GM19372 (cell line): Measurements from ENCODE around the gene PARD3B.
"Not testable (repeated sequence)": the region's sequence is repeated elsewhere in the genome, so short reads cannot be mapped to it uniquely, and the experiment has no call there.

Experiments
- ATAC-seq: cut with Tn5 transposase; IDR thresholded peaks from one replicate; pipeline ENCODE4 v1.9.1; 2021; ENCODE audit warnings: mild to moderate bottlenecking, low read depth, moderate library complexity; ENCODE audit not compliant: unreplicated experiment

PARD3B gene

DNA sequence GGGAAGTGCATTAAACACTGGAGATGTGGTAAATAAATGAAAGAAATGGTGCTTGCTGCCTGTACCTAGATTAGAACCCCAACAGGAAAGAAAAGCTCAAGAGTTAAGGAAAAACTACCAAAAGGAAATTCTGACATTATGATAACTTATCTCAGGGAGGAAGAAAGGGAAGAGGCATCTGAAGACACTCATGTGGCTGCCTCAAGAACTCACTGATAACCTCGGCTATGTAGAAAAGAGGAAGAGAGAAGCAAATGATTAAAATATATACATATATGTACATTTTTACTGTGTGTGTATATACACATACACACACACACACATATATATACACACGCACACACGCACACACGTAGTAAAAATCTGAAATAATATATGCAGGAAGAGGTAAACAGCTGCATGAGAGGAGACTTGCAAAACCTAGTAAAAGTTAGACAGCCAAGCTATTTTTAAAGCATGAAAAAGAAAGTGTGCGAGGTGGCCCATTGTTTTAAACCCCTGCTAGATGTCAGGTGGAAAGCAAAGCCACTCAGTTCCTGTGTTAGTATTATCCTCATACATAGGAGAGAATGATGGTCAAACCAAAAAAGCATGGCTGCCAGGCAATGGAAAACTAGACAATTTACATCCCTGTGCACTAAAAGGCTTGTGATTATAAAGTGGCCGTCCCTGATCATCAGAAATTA is 654.0 kb downstream of the PARD3B start:
- ATAC-seq = no peak

DNA sequence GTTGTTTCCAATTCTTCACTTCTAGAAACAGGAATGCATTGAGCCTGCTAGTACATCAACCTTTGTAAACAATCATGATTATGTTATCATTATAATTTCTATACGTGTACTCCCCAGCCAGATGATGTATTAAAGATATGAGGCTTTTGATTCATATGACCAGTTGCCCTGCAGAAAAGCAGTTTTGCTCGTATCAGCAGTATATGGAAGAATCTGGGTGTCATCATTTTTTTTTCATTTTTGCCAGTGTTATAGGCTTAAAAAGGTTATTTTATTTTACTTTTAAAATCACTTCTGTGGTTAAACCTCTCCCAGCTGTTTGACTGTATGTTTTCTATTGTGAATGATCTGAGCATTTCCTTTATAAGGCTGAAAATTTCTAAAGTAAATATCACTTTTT is 665.2 kb downstream of the PARD3B start:
- ATAC-seq = no peak

DNA sequence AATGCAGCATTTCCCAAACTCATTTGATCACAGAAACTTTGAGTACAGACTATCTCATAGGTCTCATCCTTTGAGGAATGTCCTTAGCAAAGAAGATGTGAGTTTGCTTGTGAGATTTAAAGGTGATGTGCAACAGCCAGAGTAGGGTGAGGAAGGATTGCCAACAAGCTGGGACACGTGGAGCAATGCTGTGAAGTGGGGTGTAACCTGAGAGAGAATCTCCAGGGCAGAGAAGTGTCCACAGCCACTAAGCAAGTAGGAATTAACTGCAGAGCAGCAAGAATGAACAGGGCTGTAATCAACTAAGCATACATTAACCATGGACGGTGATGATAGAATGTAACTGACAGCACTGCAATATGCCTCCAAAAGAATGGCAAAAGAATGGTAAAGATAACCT is 667.1 kb downstream of the PARD3B start:
- ATAC-seq = no peak

DNA sequence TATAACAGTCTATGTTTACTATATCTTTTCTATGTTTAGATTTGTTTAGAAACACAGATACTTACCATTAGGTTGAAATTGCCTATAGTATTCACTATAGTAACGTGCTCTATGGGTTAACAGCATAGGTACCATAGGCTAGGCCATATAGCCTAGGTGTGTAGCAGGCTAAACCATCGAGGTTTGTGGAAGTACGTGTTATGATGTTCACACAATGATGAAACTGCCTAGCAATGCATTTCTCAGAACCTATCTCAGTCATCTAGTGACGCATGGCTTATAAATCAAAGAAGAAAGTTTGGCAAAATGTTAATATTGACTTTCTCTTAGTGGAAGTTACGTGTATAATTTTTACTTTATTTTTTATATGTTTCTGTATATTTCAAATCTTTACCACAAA is 670.8 kb downstream of the PARD3B start:
- no peak for ATAC-seq

DNA sequence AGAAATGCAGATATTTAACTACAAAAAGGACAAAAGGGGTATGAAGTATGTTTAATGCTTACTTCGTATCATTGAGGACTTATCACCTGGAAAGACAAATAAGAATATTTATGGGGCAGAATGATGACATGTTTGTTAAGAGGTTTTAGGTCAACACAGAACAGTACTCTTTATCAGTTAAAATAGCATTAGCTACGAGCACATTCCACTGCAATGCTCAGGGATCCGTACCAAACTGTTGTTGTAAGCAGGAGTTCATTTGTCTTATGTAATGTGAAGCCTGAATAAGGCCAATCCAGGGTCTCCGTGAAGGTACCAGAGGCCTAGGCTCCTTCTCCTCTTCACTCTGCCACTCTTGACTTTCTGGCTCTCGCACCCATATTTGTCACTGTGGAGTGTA is 671.3 kb downstream of the PARD3B start:
- no peak for ATAC-seq

DNA sequence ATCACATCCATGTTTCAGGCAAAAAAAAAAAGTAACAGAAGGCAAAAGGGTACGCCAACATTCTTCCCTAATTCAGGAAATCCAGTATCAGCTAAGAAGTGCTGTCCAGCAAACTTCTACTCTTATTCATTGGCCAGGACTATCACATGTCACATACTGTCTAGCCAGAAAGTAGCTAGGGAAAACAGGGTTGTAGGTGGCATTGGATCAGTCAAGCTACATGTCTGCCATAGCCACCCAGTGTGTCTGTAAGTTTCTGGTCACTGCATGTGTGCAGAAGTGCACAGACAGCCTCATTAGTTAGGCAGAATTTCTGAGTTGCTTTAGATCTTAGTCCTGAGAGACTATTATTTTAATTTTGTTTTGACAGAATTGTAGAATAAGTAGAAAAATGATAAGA is 671.7 kb downstream of the PARD3B start:
- no peak for ATAC-seq

DNA sequence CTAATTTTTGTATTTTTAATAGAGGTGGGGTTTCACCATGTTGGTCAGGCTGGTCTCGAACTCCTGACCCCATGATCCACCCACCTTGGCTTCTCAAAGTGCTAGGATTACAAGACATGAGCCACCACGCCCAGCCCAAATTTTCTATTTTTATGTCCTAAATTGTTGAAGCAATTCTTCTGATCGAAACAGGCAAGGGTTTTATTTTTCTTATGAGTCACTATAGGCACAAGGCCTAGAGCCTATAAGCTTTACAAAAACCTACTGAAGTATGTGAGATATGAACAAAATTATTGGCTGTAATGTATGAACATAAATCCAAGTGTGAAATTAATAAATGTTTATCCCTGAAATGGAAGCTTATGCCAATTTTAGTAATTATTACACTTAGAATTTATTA is 672.8 kb downstream of the PARD3B start:
- no peak for ATAC-seq

DNA sequence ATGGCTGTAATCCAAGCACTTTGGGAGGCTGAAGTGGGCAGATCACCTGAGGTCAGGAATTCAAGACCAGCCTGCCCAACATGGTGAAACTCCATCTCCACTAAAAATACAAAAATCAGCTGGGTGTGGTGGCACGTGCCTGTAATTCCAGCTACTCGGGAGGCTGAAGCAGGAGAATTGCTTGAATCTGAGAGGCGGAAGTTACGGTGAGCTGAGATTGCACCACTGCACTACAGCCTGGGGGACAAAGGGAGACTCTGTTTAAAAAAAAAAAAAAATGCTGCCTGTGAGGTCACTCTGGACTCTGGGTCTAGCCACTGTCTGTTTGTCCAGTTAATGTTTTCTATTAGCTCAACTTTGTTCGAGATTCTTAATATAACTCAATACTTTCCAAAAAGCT is 673.5 kb downstream of the PARD3B start:
- ATAC-seq = not testable (repeated sequence)

DNA sequence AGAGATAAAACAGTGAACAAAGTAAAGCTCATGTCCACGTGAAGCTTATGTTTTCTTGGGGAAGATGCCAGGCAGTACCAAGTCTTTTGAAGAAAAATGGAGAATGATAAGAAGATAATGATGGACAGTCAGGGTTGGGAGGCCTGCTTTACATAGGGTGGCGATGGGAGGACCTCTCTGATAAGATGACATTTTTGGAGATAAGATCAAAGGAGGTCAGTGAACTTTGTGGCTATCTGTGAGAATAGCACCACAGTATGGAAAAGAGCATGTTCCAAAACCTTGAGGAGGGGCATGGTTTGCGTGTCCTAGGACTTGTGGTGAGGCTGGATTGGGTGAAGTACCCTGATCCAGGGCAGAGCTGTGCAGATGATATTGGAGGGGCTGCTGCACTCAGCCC is 675.3 kb downstream of the PARD3B start:
- no peak for ATAC-seq

DNA sequence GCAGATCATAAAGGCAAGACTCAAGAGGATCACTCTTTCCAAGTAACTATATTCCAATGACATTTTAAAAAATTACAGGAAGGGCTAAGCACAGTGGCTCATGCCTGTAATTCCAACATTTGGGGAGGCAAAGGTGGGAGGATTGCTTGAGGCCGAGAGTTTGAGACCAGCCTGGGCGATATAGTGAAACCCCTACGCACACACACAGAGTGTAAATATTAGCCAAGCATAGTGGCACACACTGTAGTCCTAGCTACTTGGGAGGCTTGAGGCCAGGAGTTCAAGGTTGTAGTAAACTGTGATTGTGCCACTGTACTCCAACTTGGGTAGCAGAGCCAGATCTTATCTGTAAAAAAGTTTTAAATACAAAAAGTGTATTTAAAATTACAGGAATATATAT is 686.8 kb downstream of the PARD3B start:
- no peak for ATAC-seq

DNA sequence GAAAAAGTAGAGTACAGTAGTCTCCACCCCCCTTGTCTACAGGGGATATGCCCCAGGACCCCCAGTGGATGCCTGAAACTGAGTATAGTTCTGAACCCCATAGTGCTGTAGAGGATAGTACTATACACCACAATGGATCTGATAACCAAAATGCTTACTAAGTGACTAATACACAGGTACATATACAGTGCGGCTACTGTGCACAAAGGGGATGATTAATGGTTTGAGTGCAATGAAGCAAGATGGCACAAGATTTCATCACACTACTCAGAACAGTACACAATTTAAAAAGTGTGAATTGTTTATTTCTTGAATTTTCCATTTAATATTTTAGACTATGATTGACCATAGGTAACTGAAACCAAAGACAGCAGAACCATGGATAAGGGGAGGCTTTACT is 690.2 kb downstream of the PARD3B start:
- no peak for ATAC-seq

DNA sequence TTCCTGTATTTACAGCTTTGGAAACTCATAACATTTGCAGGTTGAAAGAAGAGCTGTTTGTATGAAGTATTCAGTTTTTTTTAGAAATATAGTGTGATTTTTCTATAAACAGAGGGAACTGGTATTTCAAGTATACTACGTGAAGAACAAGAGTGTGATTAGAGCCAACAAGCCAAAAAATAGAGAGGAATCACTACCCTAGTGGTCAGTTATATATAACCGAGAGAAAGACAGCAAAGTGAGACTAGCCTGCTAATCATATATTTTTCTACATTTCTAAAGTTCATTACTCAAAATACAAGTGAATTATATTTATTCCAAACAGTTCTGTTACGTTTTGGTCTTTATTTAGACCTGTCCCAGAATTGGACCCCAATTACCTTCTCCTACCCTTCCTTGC is 692.2 kb downstream of the PARD3B start:
- ATAC-seq = no peak

DNA sequence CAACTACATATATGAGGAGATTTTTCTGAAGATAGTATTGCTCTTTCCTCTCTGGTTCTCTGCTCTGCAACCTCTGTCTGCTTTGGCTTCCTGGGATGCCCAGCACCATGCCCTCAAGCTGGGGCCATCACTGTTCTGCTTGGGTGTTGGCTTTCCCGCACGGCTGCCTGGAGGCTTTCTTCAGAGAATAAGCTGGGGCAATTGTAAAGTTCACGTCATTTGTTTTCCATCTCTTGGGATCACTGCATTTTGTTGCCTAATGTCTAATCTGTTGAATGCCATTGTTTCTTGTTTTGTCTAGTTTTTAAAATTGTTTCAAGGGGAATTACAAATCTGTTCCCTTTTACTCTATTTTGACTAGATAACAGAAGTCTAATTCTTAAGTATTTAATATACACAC is 699.7 kb downstream of the PARD3B start:
- no peak for ATAC-seq

DNA sequence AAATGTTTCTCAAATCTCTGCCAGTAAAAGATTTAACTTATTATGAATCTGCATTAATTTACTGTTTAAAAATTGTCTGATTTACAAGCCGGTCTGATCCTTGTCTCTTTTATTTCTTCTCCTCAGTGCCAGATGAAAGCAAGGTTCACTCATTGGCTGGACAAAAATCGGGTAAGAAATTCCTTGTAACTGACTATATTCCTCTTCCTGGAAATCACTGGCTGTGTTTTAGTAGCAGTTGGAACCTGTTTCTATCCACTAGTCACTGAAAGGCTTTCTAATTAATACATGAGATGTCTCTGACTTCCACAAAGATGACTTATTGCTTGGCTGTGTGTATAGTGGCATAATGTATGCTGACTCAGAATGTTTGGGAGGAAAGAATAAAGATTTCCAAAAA is 700.4 kb downstream of the PARD3B start:
- no peak for ATAC-seq

DNA sequence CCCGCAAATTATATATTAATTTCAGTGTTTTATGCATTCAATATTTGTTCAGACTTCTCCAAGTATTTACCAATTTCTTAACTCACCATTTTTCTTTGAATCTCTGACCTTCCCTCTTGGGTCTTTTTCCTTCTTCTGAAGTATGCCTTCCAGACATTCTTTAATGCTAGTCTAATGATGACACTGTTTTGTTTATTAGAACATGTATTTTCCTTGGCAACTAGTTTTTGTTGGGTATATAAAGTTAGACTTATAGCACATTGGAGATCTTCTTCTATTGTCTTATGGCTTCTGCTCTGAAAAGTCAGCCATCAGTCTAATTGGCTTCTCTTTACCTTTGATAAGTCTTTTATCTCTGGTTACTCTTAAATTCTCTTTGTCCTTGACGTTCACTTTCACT is 713.8 kb downstream of the PARD3B start:
- ATAC-seq = no peak

DNA sequence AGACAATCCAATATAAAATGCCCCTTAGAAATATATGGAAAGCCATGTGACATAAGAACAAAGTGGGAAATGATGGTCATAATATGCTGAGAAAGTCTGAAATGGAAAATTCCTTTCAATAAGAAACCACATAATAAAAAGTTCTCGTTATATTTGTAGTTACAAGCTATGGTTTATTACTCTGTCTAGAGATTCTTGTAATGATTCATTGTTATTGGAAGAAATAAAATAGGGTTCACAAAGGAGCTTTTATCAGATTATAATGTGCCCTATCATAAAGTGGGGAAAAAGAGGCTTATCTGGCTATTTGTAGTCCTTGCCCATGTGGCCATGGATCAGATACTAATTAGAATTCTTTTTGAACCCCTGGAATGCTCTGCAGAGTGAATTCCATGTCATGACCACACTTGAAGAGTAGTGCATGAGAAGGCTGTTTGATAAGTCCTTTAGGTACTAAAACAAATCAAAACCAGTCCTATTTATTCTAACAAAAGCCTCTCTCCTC is 716.3 kb downstream of the PARD3B start:
- ATAC-seq = no peak

DNA sequence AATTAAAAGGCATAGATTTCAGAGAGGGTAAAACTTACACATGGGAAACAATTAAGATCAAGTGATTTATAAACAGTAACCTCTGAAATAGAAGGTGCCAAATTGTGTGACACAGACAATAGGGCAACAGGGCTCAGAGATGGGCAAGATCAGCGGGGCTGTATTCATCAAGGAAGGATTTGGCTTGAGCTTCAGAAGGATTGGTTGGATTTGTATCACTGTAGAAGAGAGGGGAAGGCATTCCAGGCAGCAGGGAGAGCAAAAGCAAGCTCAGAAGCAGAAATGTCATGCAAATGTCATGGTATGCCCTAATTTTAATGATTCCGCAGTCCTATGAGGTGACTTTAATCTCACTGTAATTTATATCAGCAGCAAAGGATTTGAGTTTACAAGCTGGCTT is 722.0 kb downstream of the PARD3B start:
- ATAC-seq = no peak

DNA sequence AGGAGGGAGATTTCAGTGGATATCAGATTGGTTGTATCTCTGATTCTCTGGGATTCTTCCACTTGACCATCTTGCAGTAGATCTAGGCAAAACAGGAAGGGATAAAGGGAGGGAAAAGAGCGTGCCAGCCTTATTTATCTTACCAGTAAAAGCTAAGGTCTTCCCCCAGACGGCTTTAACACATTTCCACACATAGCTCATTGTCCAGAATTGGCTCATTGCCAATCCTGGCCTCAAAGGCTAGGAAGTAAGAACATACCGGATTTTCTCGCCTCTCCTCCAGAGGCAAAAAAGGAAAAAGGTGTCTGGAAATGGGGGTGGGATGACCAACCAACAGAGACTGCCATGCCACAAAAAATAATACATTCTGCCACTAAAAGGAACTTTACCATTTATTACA is 725.4 kb downstream of the PARD3B start:
- ATAC-seq = no peak

DNA sequence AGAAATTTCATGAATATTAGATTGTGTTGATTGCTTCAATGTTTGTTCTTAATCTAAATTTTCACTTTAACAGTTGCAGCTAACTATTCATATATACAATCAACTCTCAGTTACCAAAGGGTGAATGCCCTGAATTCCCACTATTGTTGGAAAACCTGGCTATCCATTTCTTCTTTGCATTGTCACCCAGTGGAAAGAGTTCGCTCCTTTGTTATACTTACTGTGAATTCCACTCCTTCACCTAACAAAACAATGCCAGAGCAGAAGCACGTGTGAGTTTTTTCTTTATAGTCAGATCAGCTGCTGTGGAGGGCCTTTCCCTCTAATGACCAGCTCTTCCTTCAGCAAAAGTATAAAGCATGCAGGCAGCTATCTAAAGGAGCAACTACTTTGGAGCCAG is 727.9 kb downstream of the PARD3B start:
- ATAC-seq = no peak

DNA sequence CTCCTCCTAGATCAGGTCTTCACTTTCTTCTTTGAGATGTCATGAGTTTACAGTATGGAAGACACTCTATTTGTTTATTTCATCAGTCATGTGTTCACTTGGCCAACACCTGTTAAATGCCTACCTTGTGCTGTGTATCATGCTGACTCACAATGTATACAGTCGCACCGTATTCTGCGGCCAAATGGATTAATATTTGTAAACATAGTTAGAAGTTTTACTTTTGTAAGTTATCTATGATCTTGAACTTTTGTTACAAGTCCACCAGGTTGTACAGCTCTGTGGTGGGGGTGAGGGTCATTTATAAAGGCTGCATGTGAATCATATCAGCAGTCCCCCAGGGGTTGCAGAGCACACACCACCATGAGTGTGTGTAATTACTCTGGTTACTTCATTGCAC is 728.4 kb downstream of the PARD3B start:
- no peak for ATAC-seq

DNA sequence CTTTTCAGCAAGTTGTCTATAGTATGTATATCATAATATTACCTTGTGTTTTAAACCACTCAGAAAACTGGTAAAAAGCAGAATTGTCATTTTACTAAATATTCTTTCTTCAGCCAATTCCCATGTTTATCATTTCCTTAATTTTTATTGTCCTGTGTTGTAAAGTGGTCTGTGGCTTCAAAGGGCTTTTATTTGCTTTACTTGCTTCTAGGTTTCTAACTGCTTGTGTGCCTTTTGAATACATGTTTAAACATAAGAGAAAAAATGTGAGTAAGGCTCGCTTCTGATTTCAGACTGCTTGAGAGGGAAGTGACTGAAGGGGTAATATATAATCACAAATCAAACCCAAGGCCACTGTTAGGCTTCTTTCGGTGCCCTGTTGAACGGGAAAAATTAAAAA is 729.5 kb downstream of the PARD3B start:
- no peak for ATAC-seq

DNA sequence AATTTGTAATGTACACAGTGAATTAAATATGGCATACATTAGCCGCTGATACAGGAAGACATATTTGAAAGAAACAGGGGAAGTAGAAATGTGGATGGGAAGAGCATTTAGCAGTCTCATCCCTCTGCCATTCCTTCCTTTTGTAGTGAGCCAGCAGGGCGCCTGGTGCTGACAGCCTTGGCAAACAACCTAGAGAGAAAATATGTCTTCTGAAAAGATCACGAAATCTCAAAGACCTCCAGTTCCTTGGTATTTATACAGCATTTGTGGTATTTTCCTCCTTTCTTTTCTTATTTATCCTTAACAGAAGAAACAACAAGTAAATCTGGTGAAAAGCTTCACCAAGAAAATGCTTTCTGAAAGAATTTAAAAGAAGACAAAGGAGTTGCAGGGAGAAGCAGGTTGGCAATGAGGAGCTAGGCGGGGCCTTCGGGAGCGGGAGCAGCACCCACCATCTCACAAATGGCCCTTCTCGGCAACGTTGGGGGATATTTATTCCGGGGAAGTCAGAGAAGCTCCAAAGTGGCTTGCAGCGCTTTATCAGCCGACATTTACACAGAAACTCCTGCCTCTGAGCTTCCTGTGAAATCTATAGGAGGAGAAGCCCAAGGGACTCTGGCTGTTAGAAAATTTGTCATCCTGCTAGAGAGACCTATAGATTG is 731.0 kb downstream of the PARD3B start:
- ATAC-seq = no peak
